AG10803 (cell line): ENCODE measurements around the gene RIPOR3.

Experiments used
- DNase-seq: peaks from one replicate; pipeline ENCODE4 v3.0.0; 2010; ENCODE audit warnings: low read depth
- H3K4me3 ChIP-seq: 2 replicates; pipeline ENCODE4 v1.5.1; 2011; ENCODE audit warnings: mild to moderate bottlenecking, low read length, control low read depth
- CTCF ChIP-seq: conservative IDR thresholded peaks from 2 replicates; pipeline ENCODE4 v1.5.1; 2011; ENCODE audit warnings: mild to moderate bottlenecking, low read length, control low read depth, inconsistent platforms

Gene RIPOR3

GRCh38 chr20:50595433-50595895 is 95.9 kb downstream of the RIPOR3 start:
- TF ChIP-seq CTCF = no peak
- H3K4me3 ChIP-seq = no peak overlapping the region
- DNase-seq = no peak

GRCh38 chr20:50594591-50595432 is 96.5 kb downstream of the RIPOR3 start:
- DNase-seq = no peak
- no peak overlapping the region for H3K4me3 ChIP-seq
- no peak for TF ChIP-seq CTCF

- no peak for DNase-seq
- TF ChIP-seq CTCF = no peak
- H3K4me3 ChIP-seq = no peak overlapping the region
Observed at GRCh38 chr20:50594231-50594590, 97.1 kb downstream of the RIPOR3 start.

- no peak for DNase-seq
- no peak overlapping the region for H3K4me3 ChIP-seq
- TF ChIP-seq CTCF = no peak
Observed at GRCh38 chr20:50593005-50593335, 98.4 kb downstream of the RIPOR3 start.

GRCh38 chr20:50592282-50593004 is 98.9 kb downstream of the RIPOR3 start:
- no peak for DNase-seq
- TF ChIP-seq CTCF = no peak
- no peak overlapping the region for H3K4me3 ChIP-seq

- H3K4me3 ChIP-seq = no peak overlapping the region
- no peak for DNase-seq
- no peak for TF ChIP-seq CTCF
Observed at GRCh38 chr20:50591233-50591852, 100.0 kb downstream of the RIPOR3 start.
